HTERT RPE-1 (cell line): ENCODE results near the gene IRF6.

Experiments used
- in situ Hi-C: fragments of 300-500 bp; cut with MboI; formaldehyde crosslinking; loops from 4 replicates; pipeline ENCODE4 v1.14.3; 2020; ENCODE audit warnings: low sequenced_read_pairs

Gene IRF6

GRCh38 chr1:209805875-209806760, at the start of gene IRF6:
TSS of gene IRF6 (minus strand) at chr1:209806142. CDS start at chr1:209801413, 4,729 bp downstream.
- in situ Hi-C loops = no loop called here

- in situ Hi-C loops = loop anchor here (25.0 kb wide), 1 partner anchor 132 kb away; no protein-coding TSS in a partner anchor
Measured at GRCh38 chr1:209855623-209856022, 49.7 kb upstream of the IRF6 start.

GRCh38 chr1:209855006-209855405, 49.1 kb upstream of the IRF6 start:
- in situ Hi-C loops = loop anchor here (25.0 kb wide), 1 partner anchor 132 kb away; no protein-coding TSS in a partner anchor

GRCh38 chr1:209854196-209854595, 48.3 kb upstream of the IRF6 start:
- in situ Hi-C loops = loop anchor here (25.0 kb wide), 1 partner anchor 133 kb away; no protein-coding TSS in a partner anchor

GRCh38 chr1:209853676-209854075, 47.7 kb upstream of the IRF6 start:
- in situ Hi-C loops = loop anchor here (25.0 kb wide), 1 partner anchor 134 kb away; no protein-coding TSS in a partner anchor

GRCh38 chr1:209850342-209850979, 44.5 kb upstream of the IRF6 start:
- in situ Hi-C loops = loop anchor here (25.0 kb wide), 1 partner anchor 137 kb away; no protein-coding TSS in a partner anchor

- in situ Hi-C loops = no loop called here
Measured at GRCh38 chr1:209849388-209849787, 43.4 kb upstream of the IRF6 start.

- in situ Hi-C loops = no loop called here
Measured at GRCh38 chr1:209845408-209845725, 39.4 kb upstream of the IRF6 start.

GRCh38 chr1:209844695-209845407, 38.9 kb upstream of the IRF6 start:
- in situ Hi-C loops = no loop called here

- in situ Hi-C loops = no loop called here
Measured at GRCh38 chr1:209840611-209841010, 34.7 kb upstream of the IRF6 start.

GRCh38 chr1:209839875-209840546, 34.1 kb upstream of the IRF6 start:
- in situ Hi-C loops = no loop called here

- in situ Hi-C loops = no loop called here
Measured at GRCh38 chr1:209838537-209838936, 32.6 kb upstream of the IRF6 start.

GRCh38 chr1:209837671-209838070, 31.7 kb upstream of the IRF6 start:
- in situ Hi-C loops = no loop called here

GRCh38 chr1:209835782-209836298, 29.9 kb upstream of the IRF6 start:
- in situ Hi-C loops = no loop called here

GRCh38 chr1:209831615-209832014, 25.7 kb upstream of the IRF6 start:
- in situ Hi-C loops = no loop called here

GRCh38 chr1:209830722-209831121, 24.8 kb upstream of the IRF6 start:
- in situ Hi-C loops = no loop called here

- in situ Hi-C loops = no loop called here
Measured at GRCh38 chr1:209829716-209830115, 23.8 kb upstream of the IRF6 start.

GRCh38 chr1:209827384-209828262, 21.7 kb upstream of the IRF6 start, which contains the start of gene UTP25:
TSS of gene UTP25 (plus strand) at chr1:209827972. CDS start at chr1:209828064, 92 bp downstream.
- in situ Hi-C loops = no loop called here
